BE2C (cell line): ENCODE measurements around the gene FAM9A.

Source experiments
- DNase-seq: peaks from one replicate; pipeline ENCODE4 v3.0.0-alpha.2; 2020
- H3K27me3 ChIP-seq: fragments of 250-450 bp; sonication (Bioruptor Pico); 2 replicates; pipeline ENCODE4 v1.5.1; 2020; ENCODE audit warnings: mild to moderate bottlenecking
- H3K36me3 ChIP-seq: fragments of 250-450 bp; sonication (Bioruptor Pico); 2 replicates; pipeline ENCODE4 v1.5.1; 2020; ENCODE audit warnings: mild to moderate bottlenecking
- H3K4me1 ChIP-seq: fragments of 250-450 bp; sonication (Bioruptor Pico); 2 replicates; pipeline ENCODE4 v1.5.1; 2020
- H3K4me3 ChIP-seq: 2 replicates; pipeline ENCODE4 v1.5.1; 2011; ENCODE audit warnings: low read depth, low read length
- H3K9me3 ChIP-seq: fragments of 250-450 bp; sonication (Bioruptor Pico); 2 replicates; pipeline ENCODE4 v1.5.1; 2020
- CTCF ChIP-seq: IDR thresholded peaks from 2 replicates; pipeline ENCODE4 v1.5.1; 2012; ENCODE audit warnings: mild to moderate bottlenecking, low read depth, low read length

Gene FAM9A

GRCh38 chrX:8847360-8847759 is 46.2 kb upstream of the FAM9A start:
- no peak for TF ChIP-seq CTCF
- no peaks in the 10 kb centered on the region for H3K4me1 ChIP-seq

DNA sequence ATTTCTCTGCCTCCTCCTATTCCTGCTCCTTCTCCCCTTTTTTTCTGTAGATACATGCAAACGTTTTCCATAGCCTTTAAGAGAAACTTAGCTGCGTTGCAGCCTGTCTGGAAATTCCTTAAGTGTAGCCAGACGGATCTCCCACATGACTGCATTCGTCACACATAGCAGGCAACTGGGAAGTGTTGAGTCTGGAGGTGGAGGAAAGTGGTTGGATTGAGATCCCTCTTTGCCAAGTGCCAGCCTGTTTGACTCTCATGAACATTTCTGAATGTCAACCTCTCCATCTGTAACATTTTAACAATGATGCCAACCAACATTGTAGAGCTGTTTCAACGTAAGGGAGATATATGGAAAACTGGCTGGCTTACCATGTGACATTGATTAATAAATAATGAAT is 45.1 kb upstream of the FAM9A start:
- H3K9me3 ChIP-seq, result no peaks in the 10 kb centered on the region
- H3K27me3 ChIP-seq, result no peaks in the 10 kb centered on the region
- H3K4me3 ChIP-seq, result no peak overlapping the region
- DNase-seq, result no peak
- no peak for TF ChIP-seq CTCF
- no peaks in the 10 kb centered on the region for H3K4me1 ChIP-seq
- H3K36me3 ChIP-seq, result no peaks in the 10 kb centered on the region

More at GRCh38 chrX:8847360-8847759, 46.2 kb upstream of the FAM9A start:
- H3K36me3 ChIP-seq, result no peaks in the 10 kb centered on the region
- no peaks in the 10 kb centered on the region for H3K27me3 ChIP-seq
- DNase-seq, result no peak
- H3K4me3 ChIP-seq, result no peak overlapping the region
- no peaks in the 10 kb centered on the region for H3K9me3 ChIP-seq

DNA sequence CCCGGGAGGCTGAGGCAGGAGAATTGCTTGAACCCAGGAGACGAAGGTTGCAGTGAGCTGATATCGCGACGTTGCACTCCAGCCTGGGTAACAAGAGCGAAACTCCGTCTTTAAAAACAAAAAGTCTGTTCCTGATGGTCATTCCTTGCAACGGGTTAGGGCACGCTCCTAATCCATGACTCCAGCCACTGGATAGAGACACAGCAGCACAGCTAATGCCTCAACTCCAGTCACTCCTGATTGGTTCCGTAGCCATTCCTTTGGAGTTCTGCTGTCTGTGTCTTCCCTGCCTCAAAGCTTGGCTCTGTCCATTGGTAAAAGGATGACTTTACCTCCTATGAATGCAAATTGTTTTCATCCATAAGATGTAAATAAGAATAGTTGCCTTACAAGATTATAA is 44.3 kb upstream of the FAM9A start:
- H3K27me3 ChIP-seq, result no peaks in the 10 kb centered on the region
- H3K4me1 ChIP-seq, result no peaks in the 10 kb centered on the region
- H3K9me3 ChIP-seq, result no peaks in the 10 kb centered on the region
- H3K4me3 ChIP-seq, result no peak overlapping the region
- no peaks in the 10 kb centered on the region for H3K36me3 ChIP-seq
- TF ChIP-seq CTCF, result no peak
- no peak for DNase-seq

DNA sequence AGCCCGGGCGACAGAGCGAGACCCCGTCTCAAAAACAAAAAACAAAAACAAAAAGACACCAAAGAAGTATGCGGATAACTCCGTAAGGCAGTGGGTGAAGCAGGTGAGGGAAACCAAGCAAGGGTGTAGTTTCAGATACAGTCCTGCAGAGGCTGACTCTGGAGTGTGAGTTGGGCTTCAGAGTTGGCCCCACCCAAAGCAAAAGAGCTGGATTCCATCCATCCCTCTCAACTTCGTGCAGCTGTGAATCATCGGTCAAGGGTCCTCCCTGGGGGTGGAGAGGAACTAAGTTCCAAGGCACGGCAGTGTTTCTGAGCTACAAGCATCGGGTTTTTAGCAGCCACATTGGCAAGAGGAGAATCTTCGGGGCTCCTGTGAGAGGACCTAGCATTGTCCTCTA is 43.9 kb upstream of the FAM9A start:
- no peak for DNase-seq
- H3K27me3 ChIP-seq, result no peaks in the 10 kb centered on the region
- TF ChIP-seq CTCF, result no peak
- no peaks in the 10 kb centered on the region for H3K36me3 ChIP-seq
- no peak overlapping the region for H3K4me3 ChIP-seq
- H3K4me1 ChIP-seq, result no peaks in the 10 kb centered on the region
- no peaks in the 10 kb centered on the region for H3K9me3 ChIP-seq

DNA sequence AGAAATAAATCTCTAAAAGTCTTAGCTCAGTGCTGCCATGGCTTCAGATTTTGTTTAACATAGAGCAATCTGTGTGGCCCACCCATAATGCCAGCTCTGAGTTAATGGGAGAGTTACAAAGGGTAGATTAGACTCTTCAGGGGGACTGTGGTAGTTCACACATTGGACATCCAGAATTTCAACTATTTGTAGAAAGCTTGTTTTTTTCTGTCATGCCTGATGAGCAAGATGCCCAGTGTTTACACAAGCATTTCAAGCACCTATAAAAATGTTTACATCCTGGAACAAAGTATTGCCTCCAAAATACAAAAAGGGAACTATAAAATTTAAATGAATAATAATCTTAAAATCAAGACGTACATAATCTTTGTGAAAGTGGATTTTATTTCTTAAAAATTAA is 43.0 kb upstream of the FAM9A start:
- Histone ChIP-seq H3K4me1 (no peaks in the 10 kb centered on the region), H3K36me3 (no peaks in the 10 kb centered on the region), H3K27me3 (no peaks in the 10 kb centered on the region), H3K9me3 (no peaks in the 10 kb centered on the region), H3K4me3 (no peak overlapping the region)
- DNase-seq, result no peak
- TF ChIP-seq CTCF, result no peak

- Histone ChIP-seq H3K36me3 (no peaks in the 10 kb centered on the region), H3K9me3 (no peaks in the 10 kb centered on the region), H3K4me1 (no peaks in the 10 kb centered on the region), H3K27me3 (no peaks in the 10 kb centered on the region), H3K4me3 (no peak overlapping the region)
- DNase-seq, result no peak
- TF ChIP-seq CTCF, result no peak
Measured at GRCh38 chrX:8841911-8842310, 40.7 kb upstream of the FAM9A start.
